Brain microvascular endothelial cell (primary cell): Measurements from ENCODE around the gene SP1.

ENCODE experiments used
- DNase-seq: peaks from one replicate; pipeline ENCODE4 v3.0.0-alpha.2; 2020
- H3K27ac ChIP-seq: fragments of 250-450 bp; sonication (Bioruptor Pico); 2 replicates; pipeline ENCODE4 v1.5.1; 2020; ENCODE audit warnings: mild to moderate bottlenecking, moderate library complexity
- H3K27me3 ChIP-seq: fragments of 250-450 bp; sonication (Bioruptor Pico); replicated peaks from 2 replicates; pipeline ENCODE4 v1.5.1; 2020; ENCODE audit warnings: mild to moderate bottlenecking
- H3K36me3 ChIP-seq: fragments of 250-450 bp; sonication (Bioruptor Pico); replicated peaks from 2 replicates; pipeline ENCODE4 v1.5.1; 2020; ENCODE audit warnings: mild to moderate bottlenecking
- H3K4me3 ChIP-seq: 2 replicates; pipeline ENCODE4 v1.5.1; 2011; ENCODE audit warnings: low read depth, mild to moderate bottlenecking, control low read depth, low read length, moderate library complexity
- in situ Hi-C: cut with HindIII; loops from 2 replicates; pipeline ENCODE4 v1.10.0; 2017; ENCODE audit warnings: low sequenced_read_pairs, low pct_ligation_motif_present
- TF ChIP-seq, protein P1 (sequence below): IDR thresholded peaks from 2 replicates; pipeline ENCODE4 v1.5.1; 2011; ENCODE audit warnings: low read depth, mild to moderate bottlenecking, moderate library complexity, low read length, control low read depth, inconsistent platforms; ENCODE audit errors: missing control alignments

SP1 gene

DNA sequence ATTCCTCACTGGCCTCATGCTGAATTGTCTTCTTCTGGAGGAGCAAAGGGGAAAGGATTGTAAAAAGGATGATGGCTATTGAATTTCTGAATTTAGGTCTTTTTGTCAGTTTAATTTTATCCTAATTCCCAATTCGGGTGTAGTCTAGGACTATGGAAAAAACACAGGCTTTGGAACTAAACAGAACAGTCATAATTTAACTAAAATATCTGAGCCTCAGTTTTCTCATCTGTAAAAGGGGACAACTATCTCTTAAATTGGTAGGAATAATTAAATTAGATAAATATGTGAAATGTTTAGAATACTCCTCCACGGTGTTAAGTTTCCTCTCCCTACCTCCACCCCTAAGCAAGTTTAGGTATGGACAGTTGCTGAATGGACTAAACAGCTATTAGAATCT is 3.2 kb upstream of the SP1 start:
- Histone ChIP-seq H3K4me3 (no peak overlapping the region), H3K27me3 (no peaks in the 10 kb centered on the region), H3K36me3 (no peaks in the 10 kb centered on the region), H3K27ac (no peak overlapping the region)
- in situ Hi-C loops: no loop called here
- TF ChIP-seq, protein P1, sequence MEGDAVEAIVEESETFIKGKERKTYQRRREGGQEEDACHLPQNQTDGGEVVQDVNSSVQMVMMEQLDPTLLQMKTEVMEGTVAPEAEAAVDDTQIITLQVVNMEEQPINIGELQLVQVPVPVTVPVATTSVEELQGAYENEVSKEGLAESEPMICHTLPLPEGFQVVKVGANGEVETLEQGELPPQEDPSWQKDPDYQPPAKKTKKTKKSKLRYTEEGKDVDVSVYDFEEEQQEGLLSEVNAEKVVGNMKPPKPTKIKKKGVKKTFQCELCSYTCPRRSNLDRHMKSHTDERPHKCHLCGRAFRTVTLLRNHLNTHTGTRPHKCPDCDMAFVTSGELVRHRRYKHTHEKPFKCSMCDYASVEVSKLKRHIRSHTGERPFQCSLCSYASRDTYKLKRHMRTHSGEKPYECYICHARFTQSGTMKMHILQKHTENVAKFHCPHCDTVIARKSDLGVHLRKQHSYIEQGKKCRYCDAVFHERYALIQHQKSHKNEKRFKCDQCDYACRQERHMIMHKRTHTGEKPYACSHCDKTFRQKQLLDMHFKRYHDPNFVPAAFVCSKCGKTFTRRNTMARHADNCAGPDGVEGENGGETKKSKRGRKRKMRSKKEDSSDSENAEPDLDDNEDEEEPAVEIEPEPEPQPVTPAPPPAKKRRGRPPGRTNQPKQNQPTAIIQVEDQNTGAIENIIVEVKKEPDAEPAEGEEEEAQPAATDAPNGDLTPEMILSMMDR: no peak
- DNase-seq: no peak

DNA sequence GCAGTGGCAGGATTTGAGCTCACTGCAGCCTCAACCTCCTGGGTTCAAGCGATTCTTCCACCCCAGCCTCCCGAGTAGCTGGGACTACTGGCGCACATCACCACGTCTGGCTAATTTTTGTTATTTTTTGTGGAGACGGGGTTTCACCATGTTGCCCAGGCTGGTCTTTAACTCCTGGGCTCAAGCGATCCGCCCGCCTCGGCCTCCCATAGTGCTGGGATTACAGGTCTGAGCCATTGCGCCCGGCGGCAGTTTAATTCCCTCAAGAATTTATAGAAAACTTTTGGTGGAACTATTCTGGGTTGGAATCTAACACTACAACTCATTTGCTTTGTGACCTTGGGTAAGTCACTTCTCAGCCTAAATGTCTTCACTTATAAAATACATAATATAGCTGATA is 1.8 kb upstream of the SP1 start:
- Histone ChIP-seq H3K36me3 (peaks cover 12% of the 10 kb centered on the region), H3K27ac (no peak overlapping the region), H3K4me3 (no peak overlapping the region), H3K27me3 (no peaks in the 10 kb centered on the region)
- TF ChIP-seq, protein P1: no peak
- no peak for DNase-seq
- in situ Hi-C loops: no loop called here

DNA sequence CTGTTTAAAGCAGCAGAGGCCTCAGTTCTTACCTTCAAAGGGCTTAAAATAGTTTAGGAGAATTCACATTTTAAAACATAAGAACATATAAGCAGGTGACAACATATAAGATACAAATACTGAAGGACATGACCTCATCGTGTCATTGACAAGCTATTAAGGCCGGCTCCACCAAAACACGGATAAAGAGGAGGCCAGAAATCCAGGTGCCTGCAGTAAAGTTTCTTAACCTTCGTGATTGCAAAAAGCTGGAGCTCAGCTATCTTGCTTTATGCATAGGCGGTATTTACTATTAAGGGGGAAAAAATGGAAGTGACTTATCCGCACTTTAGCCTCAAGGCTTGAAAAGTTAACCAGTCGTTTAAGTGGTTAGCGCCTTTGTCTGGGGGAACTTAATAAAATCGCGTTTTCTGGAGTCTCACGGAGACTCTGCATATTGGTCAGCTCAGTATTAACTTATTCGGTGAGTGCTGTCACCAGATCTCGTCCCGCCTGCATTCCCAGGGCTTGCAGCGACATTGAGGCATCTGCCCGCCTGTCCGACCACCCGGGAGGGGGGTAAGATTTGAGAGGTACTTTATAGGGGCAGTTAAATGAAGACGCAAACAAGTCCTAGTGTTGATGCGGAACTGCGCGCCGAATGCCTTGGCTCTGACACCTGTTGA is 1.1 kb upstream of the SP1 start:
- H3K27ac ChIP-seq: peak overlapping the region; percentile 88
- DNase-seq: no peak
- H3K27me3 ChIP-seq: no peaks in the 10 kb centered on the region
- peak overlapping the region; percentile 64 for H3K4me3 ChIP-seq
- in situ Hi-C loops: no loop called here
- TF ChIP-seq, protein P1: no peak
- peaks cover 15% of the 10 kb centered on the region for H3K36me3 ChIP-seq

DNA sequence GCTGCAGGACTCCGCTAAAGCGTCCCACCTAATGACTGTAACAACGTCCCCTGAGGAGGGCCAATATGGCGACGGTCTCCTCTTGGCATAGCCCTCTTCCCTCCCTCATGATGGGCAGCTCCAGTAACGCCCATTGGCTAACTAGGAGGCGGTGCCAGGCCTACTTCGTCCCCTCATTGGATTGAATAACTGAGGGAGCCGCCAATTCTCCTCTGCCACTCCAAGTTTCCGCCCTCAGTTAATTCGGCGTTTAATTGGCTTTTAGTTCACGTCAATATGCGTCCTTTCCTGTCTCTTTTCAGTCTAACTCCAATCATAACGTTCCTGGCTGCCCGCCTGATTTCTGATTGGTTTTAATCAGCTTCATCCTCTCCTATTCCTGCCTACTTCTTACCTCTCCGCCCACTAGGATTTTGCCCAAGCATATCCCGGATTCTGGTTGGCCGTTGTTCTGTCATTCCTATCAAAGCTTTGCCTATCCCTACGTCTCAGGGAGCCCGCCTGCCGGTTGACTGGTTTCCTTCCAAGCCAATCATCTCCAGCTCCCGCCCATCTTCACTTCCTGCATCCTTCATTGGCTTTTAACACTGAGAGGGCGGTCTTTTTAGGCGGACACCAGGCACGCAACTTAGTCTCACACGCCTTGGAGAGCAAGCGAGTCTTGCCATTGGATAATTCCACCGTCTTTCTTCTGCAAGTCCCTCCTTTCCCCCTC is 430 bp upstream of the SP1 start:
- in situ Hi-C loops: no loop called here
- peak; percentile 100 for DNase-seq

GRCh38 chr12:53380794-53381730 is 1.1 kb downstream of the SP1 start:
- peak overlapping the region; percentile 95 for H3K27ac ChIP-seq
- in situ Hi-C loops: no loop called here
- peak; percentile 35 for DNase-seq
- peak overlapping the region; percentile 59 for H3K4me3 ChIP-seq
- TF ChIP-seq, protein P1: no peak
- peaks cover 15% of the 10 kb centered on the region for H3K36me3 ChIP-seq
- no peaks in the 10 kb centered on the region for H3K27me3 ChIP-seq

More for the DNA sequence above, 430 bp upstream of the SP1 start:
- peak overlapping the region; percentile 88 for H3K27ac ChIP-seq
- H3K4me3 ChIP-seq: peak overlapping the region; percentile 64
- TF ChIP-seq, protein P1: no peak
- H3K36me3 ChIP-seq: peaks cover 15% of the 10 kb centered on the region
- no peaks in the 10 kb centered on the region for H3K27me3 ChIP-seq
